NK-92 (cell line): Measurements from ENCODE around the gene SREBF2.
"Not testable (repeated sequence)": the region's sequence is repeated elsewhere in the genome, so short reads cannot be mapped to it uniquely, and the experiment has no call there.

Experiments used
- DNase-seq: peaks from one replicate; lab custom pipeline; 2025; ENCODE audit not compliant: unreplicated experiment; lab: John Stamatoyannopoulos, UW

Gene SREBF2

GRCh38 chr22:41939981-41940831, 107.3 kb downstream of the SREBF2 start:
- DNase-seq, result peak; percentile 49

- DNase-seq, result no peak
Measured at GRCh38 chr22:41940832-41941765, 108.2 kb downstream of the SREBF2 start.

GRCh38 chr22:41943661-41944209, 110.8 kb downstream of the SREBF2 start:
- no peak for DNase-seq

GRCh38 chr22:41946629-41947423, 113.9 kb downstream of the SREBF2 start, which contains the start of gene CENPM:
TSS of gene CENPM (minus strand) at chr22:41947152. CDS start at chr22:41947076, 76 bp downstream.
- no peak for DNase-seq

- DNase-seq, result no peak
Measured at GRCh38 chr22:41947424-41948080, 114.6 kb downstream of the SREBF2 start.

- no peak for DNase-seq
Measured at GRCh38 chr22:41948142-41948541, 115.2 kb downstream of the SREBF2 start.

GRCh38 chr22:41948928-41949296, 116.0 kb downstream of the SREBF2 start:
- DNase-seq, result not testable (repeated sequence)

GRCh38 chr22:41949297-41949965, 116.5 kb downstream of the SREBF2 start:
- no peak for DNase-seq

GRCh38 chr22:41951898-41952474, 119.1 kb downstream of the SREBF2 start, which contains the start of gene SMIM45:
TSS of gene SMIM45 (plus strand) at chr22:41952150.
- no peak for DNase-seq

GRCh38 chr22:41952713-41953112, 119.8 kb downstream of the SREBF2 start:
- DNase-seq, result no peak
